H1 (cell line): ENCODE data around the gene DNAJB1. TPM values are rescaled to one million over a fixed set of nuclear protein-coding genes. Genes with fewer than 3 reads are reported as not detected.
A peak's percentile ranks its signal among the peaks of the same experiment; 100 is the strongest.

ENCODE experiments used
- CTCF ChIA-PET: fragments of 300-600 bp; sonication (Branson Sonifier 250); formaldehyde crosslinking; loops from one replicate; lab custom pipeline; 2021; ENCODE audit not compliant: partially characterized antibody; lab: Charles Lee
- POLR2A ChIA-PET: fragments of 300-600 bp; sonication (Branson Sonifier 250); formaldehyde crosslinking; loops from one replicate; lab custom pipeline; 2021; ENCODE audit warnings: inconsistent platforms; ENCODE audit not compliant: partially characterized antibody; lab: Charles Lee
- DNase-seq, 2 experiments: peaks; one replicate each; pipeline versions ENCODE4 v3.0.0 to v3.0.0-alpha.2; 2010 to 2022; ENCODE audit warnings: low spot score in 2 of 2, low read depth in 1 of 2, mixed read lengths in 1 of 2
- FAIRE-seq: peaks from 2 replicates; lab custom pipeline; 2011; peaks lifted over from hg19 to GRCh38; lab: Jason Lieb, UNC
- H2AFZ ChIP-seq: 2 replicates; pipeline ENCODE4 v1.8.1; 2012; ENCODE audit warnings: low read length, inconsistent platforms
- H2AK5ac ChIP-seq: 2 replicates; pipeline ENCODE4 v1.6.1; 2013; ENCODE audit warnings: low read depth, low read length
- H2BK120ac ChIP-seq: replicated peaks from 2 replicates; pipeline ENCODE3; 2013; ENCODE audit warnings: low read depth, low read length, inconsistent platforms
- H2BK12ac ChIP-seq: 2 replicates; pipeline ENCODE4 v1.6.1; 2013; ENCODE audit warnings: low read depth, low read length
- H2BK15ac ChIP-seq: 2 replicates; pipeline ENCODE4 v1.6.1; 2013; ENCODE audit warnings: low read length
- H2BK20ac ChIP-seq: 2 replicates; pipeline ENCODE4 v1.6.1; 2013; ENCODE audit warnings: low read length
- H2BK5ac ChIP-seq: 2 replicates; pipeline ENCODE4 v1.6.1; 2013; ENCODE audit warnings: low read depth, low read length
- H3K14ac ChIP-seq: 2 replicates; pipeline ENCODE4 v1.6.1; 2013; ENCODE audit warnings: inconsistent platforms; ENCODE audit not compliant: insufficient read length
- H3K18ac ChIP-seq: 2 replicates; pipeline ENCODE4 v1.6.1; 2013; ENCODE audit warnings: low read length; ENCODE audit errors: extremely low read depth
- H3K23ac ChIP-seq: 2 replicates; pipeline ENCODE4 v1.6.1; 2013; ENCODE audit warnings: inconsistent platforms; ENCODE audit not compliant: insufficient read length
- H3K23me2 ChIP-seq: 2 replicates; pipeline ENCODE4 v1.6.1; 2013; ENCODE audit warnings: low read depth, low read length
- H3K27ac ChIP-seq: 2 replicates; pipeline ENCODE4 v1.6.1; 2011; ENCODE audit warnings: low read depth, low read length, inconsistent platforms
- H3K27me3 ChIP-seq, 4 experiments: replicated peaks in 1 of 4; 1 replicate in 1 of 4; 2 replicates in 3 of 4; pipeline versions ENCODE4 v1.6.1 to v1.8.1; 2011 to 2013; ENCODE audit warnings: low read length in 3 of 4, mild to moderate bottlenecking in 3 of 4, inconsistent platforms in 2 of 4, mixed read lengths in 2 of 4, moderate library complexity in 1 of 4; ENCODE audit not compliant: control insufficient read depth in 3 of 4, insufficient read depth in 3 of 4; ENCODE audit errors: extremely low read depth in 1 of 4
- H3K36me3 ChIP-seq, 4 experiments: 2 replicates each; pipeline versions ENCODE4 v1.6.1 to v1.8.1; 2011 to 2013; ENCODE audit warnings: mild to moderate bottlenecking in 4 of 4, low read length in 3 of 4, moderate library complexity in 2 of 4, control low read depth in 1 of 4, inconsistent platforms in 1 of 4; ENCODE audit not compliant: insufficient read depth in 4 of 4, control insufficient read depth in 2 of 4
- H3K4ac ChIP-seq: replicated peaks from 2 replicates; pipeline ENCODE3; 2013; ENCODE audit warnings: low read length, low read depth, mixed read lengths, inconsistent platforms; ENCODE audit not compliant: insufficient read length
- H3K4me1 ChIP-seq, 4 experiments: replicated peaks in 1 of 4; 1 replicate in 1 of 4; 2 replicates in 3 of 4; pipeline versions ENCODE4 v1.6.1 to v1.8.1; 2011 to 2013; ENCODE audit warnings: low read length in 3 of 4, inconsistent platforms in 2 of 4, mixed read lengths in 1 of 4; ENCODE audit not compliant: insufficient read depth in 4 of 4, control insufficient read depth in 3 of 4
- H3K4me2 ChIP-seq, 2 experiments: 2 replicates each; pipeline versions ENCODE4 v1.6.1 to v1.8.1; 2011 to 2013; ENCODE audit warnings: low read depth in 2 of 2, low read length in 2 of 2, control low read depth in 1 of 2, inconsistent platforms in 1 of 2, mild to moderate bottlenecking in 1 of 2; ENCODE audit not compliant: insufficient read depth in 1 of 2
- H3K4me3 ChIP-seq, 4 experiments: fragments of 200-600, 300-600 bp in 1 of 4; sonication (generic), shearing (Covaris generic), sonication (Bioruptor Twin) in 1 of 4; 2 replicates each; pipeline versions ENCODE4 v1.5.1 to v1.8.1; 2011 to 2016; ENCODE audit warnings: low read length in 4 of 4, low read depth in 3 of 4, control low read depth in 2 of 4, inconsistent platforms in 2 of 4, mild to moderate bottlenecking in 2 of 4, mixed read lengths in 1 of 4, moderate library complexity in 1 of 4; ENCODE audit not compliant: insufficient read depth in 2 of 4; ENCODE audit errors: extremely low read depth in 1 of 4
- H3K56ac ChIP-seq: replicated peaks from 2 replicates; pipeline ENCODE3; 2013; ENCODE audit warnings: low read depth, mild to moderate bottlenecking, mixed read lengths, low read length, inconsistent platforms; ENCODE audit not compliant: insufficient read length
- H3K79me1 ChIP-seq: 2 replicates; pipeline ENCODE4 v1.6.1; 2013; ENCODE audit warnings: low read depth, low read length, control low read depth
- H3K79me2 ChIP-seq, 2 experiments: 2 replicates each; pipeline versions ENCODE4 v1.6.1 to v1.8.1; 2012 to 2013; ENCODE audit warnings: low read length in 2 of 2, mild to moderate bottlenecking in 2 of 2, inconsistent platforms in 1 of 2; ENCODE audit not compliant: insufficient read depth in 2 of 2, control insufficient read depth in 1 of 2
- H3K9ac ChIP-seq, 4 experiments: replicated peaks in 1 of 4; 1 replicate in 1 of 4; 2 replicates in 3 of 4; pipeline versions ENCODE4 v1.6.1 to v1.8.1; 2011 to 2013; ENCODE audit warnings: low read depth in 3 of 4, low read length in 3 of 4, control low read depth in 2 of 4, mild to moderate bottlenecking in 2 of 4, moderate library complexity in 2 of 4, inconsistent platforms in 1 of 4; ENCODE audit errors: extremely low read depth in 1 of 4
- H3K9me3 ChIP-seq, 2 experiments: 2 replicates each; pipeline versions ENCODE4 v1.6.1 to v1.8.1; 2012 to 2013; ENCODE audit warnings: mild to moderate bottlenecking in 2 of 2, moderate library complexity in 2 of 2, control low read depth in 1 of 2, inconsistent platforms in 1 of 2, low read depth in 1 of 2, low read length in 1 of 2, mixed read lengths in 1 of 2; ENCODE audit not compliant: insufficient read depth in 2 of 2
- H4K20me1 ChIP-seq, 2 experiments: replicated peaks in 1 of 2; 2 replicates each; pipeline versions ENCODE3 to v1.8.1; 2011 to 2013; ENCODE audit warnings: inconsistent platforms in 2 of 2, low read length in 2 of 2, mild to moderate bottlenecking in 1 of 2; ENCODE audit not compliant: insufficient read depth in 2 of 2, control insufficient read depth in 1 of 2
- H4K5ac ChIP-seq: 2 replicates; pipeline ENCODE4 v1.6.1; 2013; ENCODE audit warnings: low read length, low read depth, mixed read lengths, inconsistent platforms; ENCODE audit not compliant: insufficient read length
- H4K8ac ChIP-seq: 2 replicates; pipeline ENCODE4 v1.8.0; 2013; ENCODE audit warnings: mild to moderate bottlenecking, moderate library complexity, low read length, inconsistent platforms; ENCODE audit not compliant: insufficient read depth; ENCODE audit errors: extremely low read depth
- H4K91ac ChIP-seq: replicated peaks from 2 replicates; pipeline ENCODE3; 2013; ENCODE audit warnings: low read length, mixed read lengths, inconsistent platforms; ENCODE audit not compliant: insufficient read length
- E2F6 ChIP-seq: IDR thresholded peaks from 2 replicates; pipeline ENCODE4 v1.6.1; 2012; ENCODE audit warnings: inconsistent platforms
- MAX ChIP-seq: IDR thresholded peaks from 2 replicates; pipeline ENCODE4 v1.6.1; 2012; ENCODE audit warnings: inconsistent platforms
- PHF8 ChIP-seq: fragments of 200-600 bp; sonication (generic); conservative IDR thresholded peaks from 2 replicates; pipeline ENCODE4 v1.7.1; 2012; ENCODE audit warnings: low read depth, mild to moderate bottlenecking, inconsistent platforms, low read length, moderate library complexity
- SAP30 ChIP-seq: fragments of 300-600 bp; sonication (generic); IDR thresholded peaks from 2 replicates; pipeline ENCODE4 v1.7.1; 2012; ENCODE audit warnings: low read length, moderate library complexity, mild to moderate bottlenecking, inconsistent platforms; ENCODE audit not compliant: insufficient read depth, insufficient replicate concordance
- SIRT6 ChIP-seq: IDR thresholded peaks from one replicate; pipeline ENCODE4 v1.7.1; 2012; ENCODE audit warnings: low read length, inconsistent platforms
- SRF ChIP-seq: IDR thresholded peaks from 2 replicates; pipeline ENCODE4 v1.6.1; 2011; ENCODE audit warnings: mild to moderate bottlenecking, low read depth, low read length, moderate library complexity
- WGBS, 2 experiments: shearing (Covaris generic) in 1 of 2; methylation state at CpG; one replicate each; pipeline versions ENCODE4 v1.1.6 to v1.1.7; 2013 to 2015; ENCODE audit warnings: low lambda C conversion rate in 2 of 2, mixed read lengths in 2 of 2, inconsistent platforms in 1 of 2, low coverage in 1 of 2, missing lambda C conversion rate in 1 of 2; ENCODE audit not compliant: insufficient replicate concordance in 2 of 2, insufficient coverage in 1 of 2, insufficient read length in 1 of 2; ENCODE audit errors: extremely low coverage in 1 of 2, missing lambda C conversion rate in 1 of 2; 5-methylcytosine and 5-hydroxymethylcytosine counted together
- polyA plus RNA-seq, 7 experiments: library from polyadenylated mRNA; depleted of rRNA in 3 of 7; stranded (reverse) in 5 of 7; unstranded in 2 of 7; fragments of >200 nt in 5 of 7; fragments of 200-250 nt in 2 of 7; gene quantifications; 1 replicate in 5 of 7; 2 replicates in 1 of 7; 4 replicates in 1 of 7; pipeline versions ENCODE4 v1.2.1 to v1.2.3, GENCODE V29; 2011 to 2013; ENCODE audit warnings: missing spikeins in 2 of 7, mixed read lengths in 2 of 7
- total RNA-seq: library from RNA; stranded (reverse); fragmentation: NEBNext Ultra II Directional; extraction: Animal tissue kit (Norgen Biotek cat#: 25700); gene quantifications from 2 replicates; pipeline ENCODE4 v1.2.1, GENCODE V29; 2021
- TF ChIP-seq, protein P1 (sequence below), 3 experiments: IDR thresholded peaks; 1 replicate in 2 of 3; 2 replicates in 1 of 3; pipeline versions ENCODE4 v1.5.1 to v1.6.1; 2011; ENCODE audit warnings: low read length in 3 of 3, mild to moderate bottlenecking in 3 of 3, inconsistent platforms in 2 of 3, low read depth in 1 of 3, moderate library complexity in 1 of 3; ENCODE audit not compliant: insufficient read depth in 1 of 3; ENCODE audit errors: control extremely low read depth in 1 of 3

Gene DNAJB1
- total and polyA plus RNA-seq, 2 of the 8 experiments (the other 6 are each of a cell fraction or from before 2014, with no cell fraction given), result 62.9 to 64.3 TPM

GRCh38 chr19:14540741-14541525 is 22.7 kb upstream of the DNAJB1 start:
- Histone ChIP-seq H3K56ac (no peak overlapping the region), H3K79me1 (peaks cover 29% of the 10 kb centered on the region), H2BK5ac (peak overlapping the region; percentile 16; the same call in 1 of the 2 replicates), H2AFZ (no peak overlapping the region), H3K79me2 (peaks cover 0 to 41% of the 10 kb centered on the region in 2 experiments; a peak in 2 of 4 replicates), H3K14ac (no peak overlapping the region), H2BK20ac (no peak overlapping the region; the same call in 1 of the 2 replicates), H3K23ac (no peak overlapping the region), H2BK12ac (no peak overlapping the region), H4K5ac (no peak overlapping the region), H2BK120ac (no peak overlapping the region), H3K18ac (no peak overlapping the region), H2AK5ac (no peak overlapping the region), H3K4me1 (peaks cover 3 to 8% (median 5%) of the 10 kb centered on the region in 4 experiments), H2BK15ac (no peak overlapping the region)
- CTCF ChIA-PET, result interaction anchor here (0.6 to 6.0 kb wide), 5 partner anchors 11 to 60 kb away, joined by 3 to 18 read pairs (median 4); no protein-coding TSS in a partner anchor
- no peak for DNase-seq
- no peak for FAIRE-seq
- TF ChIP-seq SIRT6 (no peak), SAP30 (no peak), MAX (no peak), PHF8 (no peak), E2F6 (no peak), SRF (no peak)
- TF ChIP-seq, protein P1, sequence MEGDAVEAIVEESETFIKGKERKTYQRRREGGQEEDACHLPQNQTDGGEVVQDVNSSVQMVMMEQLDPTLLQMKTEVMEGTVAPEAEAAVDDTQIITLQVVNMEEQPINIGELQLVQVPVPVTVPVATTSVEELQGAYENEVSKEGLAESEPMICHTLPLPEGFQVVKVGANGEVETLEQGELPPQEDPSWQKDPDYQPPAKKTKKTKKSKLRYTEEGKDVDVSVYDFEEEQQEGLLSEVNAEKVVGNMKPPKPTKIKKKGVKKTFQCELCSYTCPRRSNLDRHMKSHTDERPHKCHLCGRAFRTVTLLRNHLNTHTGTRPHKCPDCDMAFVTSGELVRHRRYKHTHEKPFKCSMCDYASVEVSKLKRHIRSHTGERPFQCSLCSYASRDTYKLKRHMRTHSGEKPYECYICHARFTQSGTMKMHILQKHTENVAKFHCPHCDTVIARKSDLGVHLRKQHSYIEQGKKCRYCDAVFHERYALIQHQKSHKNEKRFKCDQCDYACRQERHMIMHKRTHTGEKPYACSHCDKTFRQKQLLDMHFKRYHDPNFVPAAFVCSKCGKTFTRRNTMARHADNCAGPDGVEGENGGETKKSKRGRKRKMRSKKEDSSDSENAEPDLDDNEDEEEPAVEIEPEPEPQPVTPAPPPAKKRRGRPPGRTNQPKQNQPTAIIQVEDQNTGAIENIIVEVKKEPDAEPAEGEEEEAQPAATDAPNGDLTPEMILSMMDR (IDR thresholded peaks at IDR 0.05; ENCODE audit: control extremely low read depth in 1 of 3, insufficient read depth in 1 of 3, low read depth in 1 of 3, low read length in 3 of 3), result no peak
- TF ChIP-seq, all 59 proteins: peak for 0
- no peaks in the 10 kb centered on the region; a peak in 1 of 7 replicates for H3K27me3 ChIP-seq
- no peak overlapping the region for H4K91ac ChIP-seq
- no peak overlapping the region for H3K4me2 ChIP-seq
- POLR2A ChIA-PET, result no interaction called here
- 94% methylated on average over 19 of the region's 19 CpGs; no CpG with 5 or more reads in 1 of the 2 experiments for WGBS, 2 experiments
- H3K27ac ChIP-seq, result no peak overlapping the region
- no peaks in the 10 kb centered on the region for H3K9me3 ChIP-seq
- no peak overlapping the region for H4K8ac ChIP-seq
- no peak overlapping the region for H3K4me3 ChIP-seq
- no peak overlapping the region for H3K4ac ChIP-seq
- H3K9ac ChIP-seq, result no peak overlapping the region
- H3K36me3 ChIP-seq, result no peaks in the 10 kb centered on the region; a peak in 1 of 8 replicates
- H4K20me1 ChIP-seq, result peaks cover 8 to 29% of the 10 kb centered on the region in 2 experiments
- H3K23me2 ChIP-seq, result no peaks in the 10 kb centered on the region
